SIG-M5 (cell line): ENCODE data around the gene PKN1.

Source experiments
- DNase-seq: peaks from one replicate; lab custom pipeline; 2025; lab: John Stamatoyannopoulos, UW

PKN1 gene

DNA sequence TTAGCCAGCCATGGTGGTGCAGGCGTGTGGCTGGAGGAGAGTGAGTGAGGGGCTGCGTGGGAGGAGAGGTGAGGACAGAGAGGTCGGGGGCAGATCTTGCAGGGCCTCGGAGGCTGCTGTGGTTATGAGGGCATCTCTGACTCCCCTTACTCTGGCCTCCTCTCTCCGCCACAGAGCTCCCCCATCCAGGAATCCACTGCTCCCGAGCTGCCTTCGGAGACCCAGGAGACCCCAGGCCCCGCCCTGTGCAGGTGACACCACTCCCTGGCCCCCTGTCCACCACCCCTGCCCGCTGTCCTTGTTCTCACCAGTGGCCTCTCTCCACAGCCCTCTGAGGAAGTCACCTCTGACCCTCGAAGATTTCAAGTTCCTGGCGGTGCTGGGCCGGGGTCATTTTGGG lies 34.3 kb downstream of the PKN1 start:
- no peak for DNase-seq

DNA sequence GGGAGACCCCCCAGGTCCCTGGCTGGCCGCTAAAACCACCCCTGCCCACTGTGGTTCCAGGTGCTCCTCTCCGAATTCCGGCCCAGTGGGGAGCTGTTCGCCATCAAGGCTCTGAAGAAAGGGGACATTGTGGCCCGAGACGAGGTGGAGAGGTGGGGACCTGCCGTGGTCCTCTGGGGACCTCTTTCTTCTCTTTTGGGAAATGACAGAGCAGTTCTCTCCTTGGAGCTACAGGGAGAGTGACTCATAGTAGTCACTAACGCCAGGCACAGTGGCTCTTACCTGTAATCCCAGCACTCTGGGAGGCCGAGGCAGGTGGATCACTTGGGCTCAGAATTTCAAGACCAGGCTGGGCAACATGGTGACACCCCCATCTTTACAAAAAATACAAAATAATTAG lies 34.7 kb downstream of the PKN1 start:
- DNase-seq = no peak

DNA sequence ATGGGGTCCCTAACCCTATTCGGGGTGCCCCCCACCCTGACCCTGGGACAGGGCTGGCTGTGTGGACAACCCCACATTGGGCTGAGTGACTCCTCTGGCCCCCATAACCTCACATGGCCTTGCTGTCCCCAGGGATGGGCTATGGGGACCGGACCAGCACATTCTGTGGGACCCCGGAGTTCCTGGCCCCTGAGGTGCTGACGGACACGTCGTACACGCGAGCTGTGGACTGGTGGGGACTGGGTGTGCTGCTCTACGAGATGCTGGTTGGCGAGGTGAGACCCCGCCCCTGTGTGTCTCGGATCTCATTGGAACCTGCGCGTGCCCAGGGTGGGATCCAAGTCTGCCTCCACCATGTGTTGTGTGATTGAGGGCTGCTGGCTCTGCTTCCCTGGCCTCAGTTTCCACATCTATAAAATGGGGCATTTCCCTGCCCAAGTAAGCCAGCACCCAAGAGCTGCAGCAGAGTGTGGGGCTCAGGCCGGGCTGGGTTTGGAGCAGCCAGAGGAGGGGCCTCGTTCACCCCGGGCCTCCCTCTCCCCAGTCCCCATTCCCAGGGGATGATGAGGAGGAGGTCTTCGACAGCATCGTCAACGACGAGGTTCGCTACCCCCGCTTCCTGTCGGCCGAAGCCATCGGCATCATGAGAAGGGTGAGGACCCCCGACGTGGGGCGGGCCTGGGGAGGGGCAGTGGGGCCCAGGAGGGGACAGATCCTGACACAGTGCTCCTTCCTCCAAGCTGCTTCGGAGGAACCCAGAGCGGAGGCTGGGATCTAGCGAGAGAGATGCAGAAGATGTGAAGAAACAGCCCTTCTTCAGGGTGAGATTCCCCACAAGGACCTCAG lies 37.1 kb downstream of the PKN1 start:
- DNase-seq = no peak

GRCh38 chr19:14471436-14472187 lies 38.5 kb downstream of the PKN1 start:
- no peak for DNase-seq

GRCh38 chr19:14472202-14472938 lies 39.3 kb downstream of the PKN1 start:
- no peak for DNase-seq

GRCh38 chr19:14473073-14473977 lies 40.2 kb downstream of the PKN1 start:
- no peak for DNase-seq

DNA sequence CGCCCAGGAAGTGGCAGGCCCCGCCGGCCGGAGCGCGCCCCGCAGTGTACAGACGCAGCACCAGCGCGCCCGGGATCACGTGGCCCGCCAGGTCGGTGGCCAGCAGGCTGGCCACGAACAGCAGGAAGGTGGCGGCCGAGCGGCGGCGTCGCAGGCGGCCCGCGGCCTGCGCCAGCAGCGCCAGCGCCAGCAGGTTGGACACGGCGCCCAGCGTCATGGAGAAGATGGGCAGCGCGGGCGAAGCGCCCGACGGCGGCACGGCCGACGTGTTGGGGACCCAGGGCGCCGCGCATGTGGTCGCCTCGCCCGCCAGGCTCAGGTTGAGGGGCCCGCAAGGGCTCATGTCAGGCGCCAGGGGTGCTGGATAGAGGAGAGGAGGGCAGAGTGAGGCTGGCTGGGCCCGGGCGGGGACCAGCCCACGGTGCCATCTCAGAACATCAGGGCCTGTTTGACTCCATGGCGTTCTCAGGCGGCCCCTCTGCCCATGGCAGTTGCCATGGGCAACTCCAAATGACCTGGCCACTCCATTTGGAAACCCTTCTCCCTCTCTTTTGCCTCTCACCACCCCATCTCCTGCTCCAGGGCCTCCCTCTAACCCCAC lies 41.0 kb downstream of the PKN1 start:
- DNase-seq = no peak

- no peak for DNase-seq
Observed at GRCh38 chr19:14474827-14475226, 41.7 kb downstream of the PKN1 start.

DNA sequence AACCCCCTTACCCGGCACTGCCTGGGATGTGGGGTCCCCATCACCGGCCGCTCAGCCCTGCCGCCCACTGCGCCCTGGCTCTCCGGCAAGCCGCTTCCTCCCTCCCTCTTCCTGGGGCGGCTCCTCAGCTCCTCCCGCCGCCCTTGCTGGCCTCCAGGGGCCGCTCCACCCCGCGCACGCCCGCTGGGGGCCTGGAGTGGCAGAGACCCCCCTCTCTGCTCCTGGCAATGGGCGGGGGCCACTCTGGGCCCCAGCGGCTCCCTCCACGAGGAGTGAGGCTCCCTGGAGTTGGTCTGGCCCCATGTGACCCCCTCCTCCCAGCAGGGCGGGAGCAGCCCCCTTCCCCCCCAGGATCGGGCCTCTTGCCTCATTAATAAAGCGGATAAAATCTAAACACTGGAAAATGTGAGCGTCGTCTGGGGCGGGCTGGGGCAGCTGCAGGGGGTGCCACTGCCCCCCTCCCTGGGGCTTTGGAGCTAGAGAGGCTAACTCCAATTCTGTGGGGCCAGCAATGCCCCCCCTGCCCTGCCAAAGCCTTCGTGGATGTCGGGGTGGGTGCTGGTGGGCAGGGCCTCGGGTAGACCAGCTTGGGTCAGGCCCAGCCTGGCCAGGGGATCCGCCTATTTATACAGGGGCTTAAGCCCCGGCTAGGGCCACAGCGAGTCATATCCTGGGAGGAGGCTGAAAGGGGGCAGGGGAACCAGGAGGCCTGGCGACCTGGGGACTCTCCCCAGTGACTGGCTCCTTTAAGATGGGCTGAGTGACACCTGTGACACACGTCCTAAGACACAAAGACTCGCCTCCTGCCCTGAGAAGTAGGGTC lies 42.4 kb downstream of the PKN1 start, which contains the start of gene PTGER1:
Gene PTGER1 (minus strand): TSS at position 104 of the 823 bp plus-strand sequence. CDS start 1,034 bp downstream, outside the sequence.
- DNase-seq = no peak

DNA sequence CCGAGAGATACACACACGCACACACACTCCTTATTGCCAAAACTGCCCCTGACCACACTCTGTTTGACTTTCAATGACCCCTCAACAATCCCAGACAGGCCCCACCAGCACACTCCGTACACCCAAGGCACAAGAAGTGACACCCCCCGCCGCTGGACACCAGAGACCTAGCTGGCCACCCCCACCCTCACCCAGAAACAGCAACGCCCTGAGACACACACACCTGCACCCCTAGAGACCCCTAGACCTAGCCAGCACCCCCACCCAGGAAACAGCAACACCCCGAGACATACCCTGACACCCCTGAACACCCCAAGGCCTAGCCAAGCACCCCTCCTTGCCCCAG lies 43.2 kb downstream of the PKN1 start:
- DNase-seq = no peak

GRCh38 chr19:14476673-14477401 lies 43.7 kb downstream of the PKN1 start:
- peak; percentile 41 for DNase-seq

- no peak for DNase-seq
Observed at GRCh38 chr19:14477418-14478112, 44.5 kb downstream of the PKN1 start.

- no peak for DNase-seq
Observed at GRCh38 chr19:14478113-14478545, 45.0 kb downstream of the PKN1 start.

DNA sequence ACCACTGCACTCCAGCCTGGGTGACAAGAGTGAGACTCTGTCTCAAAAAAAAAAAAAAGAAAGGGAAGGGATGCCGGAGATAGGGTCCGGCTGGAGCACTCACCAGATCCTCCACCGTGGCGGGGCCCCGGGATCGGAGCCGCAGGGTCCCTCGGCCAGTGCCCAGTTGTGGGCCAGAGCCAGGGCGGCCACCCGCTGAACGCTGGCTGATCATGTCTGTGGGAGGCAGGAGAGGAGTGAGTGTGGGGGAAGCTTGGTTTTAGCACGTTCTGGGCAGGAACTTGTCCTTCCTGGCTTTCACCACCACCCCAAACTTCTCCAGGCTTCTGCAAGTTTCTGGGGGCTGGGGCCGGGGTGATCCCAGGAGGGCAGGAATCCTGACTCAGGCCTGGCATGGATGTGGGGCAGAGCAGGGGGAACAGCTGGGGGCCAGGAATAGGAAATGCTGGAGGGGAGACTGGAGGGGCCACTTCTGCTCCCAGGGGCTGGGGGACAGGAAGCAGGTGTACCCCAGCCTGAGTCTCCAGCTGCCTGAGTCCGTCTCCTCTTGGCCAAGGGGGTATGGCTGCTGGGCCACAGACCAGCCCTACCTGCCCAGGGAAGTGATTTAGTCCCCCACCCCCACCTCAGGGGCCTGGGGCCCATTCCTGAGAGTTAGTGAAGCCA lies 46.3 kb downstream of the PKN1 start:
- DNase-seq = no peak

GRCh38 chr19:14479975-14480699 lies 47.0 kb downstream of the PKN1 start:
- no peak for DNase-seq

DNA sequence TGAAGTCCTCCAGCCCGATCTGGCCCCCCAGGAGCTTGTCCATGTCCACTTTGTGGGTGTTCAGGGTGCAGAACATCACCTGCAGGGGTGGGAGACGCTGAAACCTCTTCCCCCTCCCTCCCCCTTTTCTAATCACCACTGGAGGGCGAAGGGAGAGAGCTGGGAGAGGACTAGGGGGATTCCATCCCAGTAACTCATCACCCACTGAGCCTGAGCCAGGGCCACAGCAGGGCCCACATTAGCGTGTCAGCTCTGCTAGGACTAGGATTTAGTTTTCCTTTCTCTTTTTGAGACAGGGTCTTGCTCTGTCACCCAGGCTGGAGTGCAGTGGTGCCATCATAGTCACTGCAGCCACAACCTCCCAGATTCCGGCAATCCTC lies 47.6 kb downstream of the PKN1 start:
- DNase-seq = no peak

DNA sequence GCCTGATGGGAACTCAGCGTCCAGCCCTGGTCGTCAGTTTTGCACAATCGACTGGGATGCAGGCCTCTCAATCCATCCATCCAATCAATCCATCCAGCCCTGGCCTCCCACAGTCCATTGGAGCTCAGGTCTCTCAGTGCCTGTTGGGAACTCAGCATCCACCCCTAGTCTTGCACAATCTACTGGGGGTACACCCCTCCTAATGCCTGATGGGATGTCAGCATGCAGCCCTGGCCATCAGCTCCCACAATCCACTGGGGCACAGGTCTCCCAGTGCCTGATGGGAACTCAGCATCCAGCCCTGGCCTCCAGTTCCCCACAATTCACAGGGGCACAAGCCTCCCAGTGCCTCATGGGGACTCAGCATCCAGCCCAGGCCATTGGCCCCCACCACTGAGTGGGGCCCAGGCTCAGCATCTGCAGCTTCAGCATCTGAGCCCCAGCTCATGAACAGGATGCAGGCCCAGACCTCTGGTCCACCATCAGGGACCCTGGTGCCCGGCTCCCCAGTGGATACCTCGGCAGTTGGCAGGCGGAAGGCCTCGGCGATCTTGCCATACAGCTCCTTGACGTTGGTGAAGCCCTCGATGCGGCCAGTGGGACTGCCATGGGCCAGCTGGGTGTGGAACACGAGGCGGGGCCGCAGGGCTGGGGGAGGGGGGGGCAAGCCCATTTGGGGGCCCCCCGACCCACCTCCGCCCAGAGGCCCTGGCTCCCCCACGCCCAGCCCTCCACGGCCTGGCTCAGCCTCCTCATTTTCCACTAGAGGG lies 49.3 kb downstream of the PKN1 start:
- no peak for DNase-seq
